Hematopoietic multipotent progenitor cell treated with erythropoietin and hydrocortisone succinate and interleukin-3 and kit ligand, for 4 days (in vitro differentiated cells): ENCODE data around the gene TCF7L1.
"Not testable (repeated sequence)": the region's sequence is repeated elsewhere in the genome, so short reads cannot be mapped to it uniquely, and the experiment has no call there.

Experiments used
- DNase-seq: peaks from one replicate; pipeline ENCODE4 v3.0.0-alpha.2; 2015

Gene TCF7L1, protein sequence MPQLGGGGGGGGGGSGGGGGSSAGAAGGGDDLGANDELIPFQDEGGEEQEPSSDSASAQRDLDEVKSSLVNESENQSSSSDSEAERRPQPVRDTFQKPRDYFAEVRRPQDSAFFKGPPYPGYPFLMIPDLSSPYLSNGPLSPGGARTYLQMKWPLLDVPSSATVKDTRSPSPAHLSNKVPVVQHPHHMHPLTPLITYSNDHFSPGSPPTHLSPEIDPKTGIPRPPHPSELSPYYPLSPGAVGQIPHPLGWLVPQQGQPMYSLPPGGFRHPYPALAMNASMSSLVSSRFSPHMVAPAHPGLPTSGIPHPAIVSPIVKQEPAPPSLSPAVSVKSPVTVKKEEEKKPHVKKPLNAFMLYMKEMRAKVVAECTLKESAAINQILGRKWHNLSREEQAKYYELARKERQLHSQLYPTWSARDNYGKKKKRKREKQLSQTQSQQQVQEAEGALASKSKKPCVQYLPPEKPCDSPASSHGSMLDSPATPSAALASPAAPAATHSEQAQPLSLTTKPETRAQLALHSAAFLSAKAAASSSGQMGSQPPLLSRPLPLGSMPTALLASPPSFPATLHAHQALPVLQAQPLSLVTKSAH

DNA sequence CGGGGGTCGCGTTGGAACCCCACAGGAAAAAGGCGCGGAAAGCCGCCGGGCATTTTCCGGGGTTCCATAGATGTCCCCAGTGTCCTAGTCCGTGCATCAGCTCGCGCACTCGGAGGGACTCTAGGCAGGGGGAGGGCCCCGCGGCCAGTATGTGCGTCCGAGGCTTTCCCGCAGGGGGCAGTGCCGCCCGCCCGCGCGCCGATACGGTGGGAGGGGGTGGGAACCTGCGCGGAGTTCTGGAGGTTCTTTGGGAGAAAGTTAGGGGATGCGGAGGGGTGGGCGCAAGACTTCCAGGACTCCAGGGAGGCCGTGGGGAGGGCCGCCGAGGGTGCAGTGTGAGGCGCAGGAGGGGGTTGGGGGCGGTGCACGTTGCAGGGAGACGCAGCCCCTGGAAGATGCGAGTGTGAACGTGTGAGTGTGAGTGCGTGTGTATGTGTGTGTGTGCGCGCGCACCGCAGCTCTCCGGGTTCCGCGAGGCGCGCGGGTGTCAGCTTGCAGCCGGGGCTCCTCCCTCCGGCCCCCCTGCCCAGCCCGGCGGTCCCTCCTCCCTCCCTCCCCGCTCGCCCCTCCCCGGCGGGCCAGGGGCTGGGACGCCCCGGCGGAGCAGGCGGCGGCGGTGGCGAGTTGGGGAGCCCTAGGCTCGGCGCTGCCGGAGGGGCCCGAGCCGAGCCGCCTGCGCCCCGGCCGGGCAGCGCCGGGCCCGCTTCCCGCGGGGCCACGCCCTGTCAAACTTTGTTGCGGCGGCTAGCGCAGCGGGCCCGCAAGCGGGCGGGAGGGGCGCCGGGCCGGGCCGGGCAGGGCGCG, at the start of gene TCF7L1:
TCF7L1 (plus strand) TSS at position 559 of the 804 bp plus-strand sequence. CDS start 293 bp downstream, outside the sequence.
- peak; percentile 67 for DNase-seq

DNA sequence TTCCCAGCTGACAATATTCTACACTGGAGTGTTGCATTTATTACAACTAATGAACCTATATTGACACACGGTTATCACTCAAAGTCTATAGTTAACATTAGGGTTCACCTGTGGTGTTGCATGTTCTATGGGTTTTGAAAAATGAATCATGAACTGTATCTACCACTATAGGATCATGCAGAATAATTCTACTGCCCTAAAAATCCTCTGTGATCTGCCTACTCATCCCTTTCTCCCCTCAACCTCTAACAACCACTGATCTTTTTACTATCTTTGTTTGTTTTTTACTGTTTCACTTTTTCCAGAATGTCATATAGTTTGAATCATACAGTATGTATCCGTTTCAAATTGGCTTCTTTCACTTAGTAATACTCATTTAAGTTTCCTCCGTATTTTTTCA, 47.6 kb upstream of the TCF7L1 start:
- DNase-seq: no peak

DNA sequence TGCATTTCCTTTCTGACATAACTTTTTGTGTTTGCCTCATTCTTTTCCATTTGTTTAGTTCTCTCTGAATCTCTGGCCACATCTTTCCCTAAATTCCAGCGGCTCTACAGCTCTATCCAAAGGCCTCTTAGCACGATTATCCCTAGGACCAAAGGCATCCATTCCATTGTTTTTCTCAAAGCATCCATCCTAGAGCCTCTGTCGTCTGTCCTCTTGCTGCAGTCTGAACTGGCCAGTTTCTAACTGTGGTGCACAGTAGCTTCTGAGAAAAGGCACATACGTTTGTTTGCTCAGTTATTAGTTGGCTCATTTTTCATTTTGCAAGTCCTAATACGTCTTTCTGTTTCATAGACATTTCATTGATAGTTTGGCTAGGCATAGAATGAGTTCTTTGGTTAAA, 45.7 kb upstream of the TCF7L1 start:
- DNase-seq: no peak

DNA sequence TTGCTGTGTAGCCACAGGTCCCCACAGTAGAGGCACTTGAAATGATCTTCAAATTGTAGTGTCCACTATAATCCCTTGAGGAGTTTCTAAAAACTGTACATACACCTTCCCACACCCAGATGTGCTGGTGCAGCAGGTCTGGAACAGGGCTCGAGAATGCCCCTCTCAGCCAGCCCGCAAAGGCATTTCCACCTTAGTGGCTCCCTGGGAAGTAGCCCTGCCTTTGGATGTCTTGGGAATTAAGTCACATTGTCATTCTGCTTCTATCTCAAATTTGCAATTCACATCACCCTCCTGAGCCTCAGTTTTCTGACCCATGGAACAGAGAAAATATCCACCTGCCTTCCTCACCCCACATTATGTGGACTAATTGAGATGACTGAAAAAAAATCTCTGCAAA, 44.3 kb upstream of the TCF7L1 start:
- DNase-seq: no peak

DNA sequence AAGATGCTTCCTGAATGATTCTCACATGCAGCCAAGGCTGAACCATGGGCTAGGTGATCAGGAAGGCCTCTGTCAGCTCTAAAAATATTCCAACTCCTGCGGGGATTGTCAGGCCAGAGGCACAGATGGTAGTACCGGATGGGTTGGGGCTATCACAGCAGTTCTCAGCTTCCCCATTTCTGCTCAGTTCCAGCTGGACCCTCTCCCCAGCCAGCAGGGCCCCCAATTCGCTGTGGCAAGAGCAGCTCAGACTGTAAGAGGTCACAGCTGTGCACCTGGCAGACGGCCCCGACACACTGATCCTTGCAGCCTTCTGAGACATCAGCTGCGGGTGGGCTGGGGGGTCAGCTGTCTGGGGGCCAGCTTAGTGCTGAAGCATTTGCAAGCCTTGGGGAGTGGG, 43.6 kb upstream of the TCF7L1 start:
- no peak for DNase-seq

DNA sequence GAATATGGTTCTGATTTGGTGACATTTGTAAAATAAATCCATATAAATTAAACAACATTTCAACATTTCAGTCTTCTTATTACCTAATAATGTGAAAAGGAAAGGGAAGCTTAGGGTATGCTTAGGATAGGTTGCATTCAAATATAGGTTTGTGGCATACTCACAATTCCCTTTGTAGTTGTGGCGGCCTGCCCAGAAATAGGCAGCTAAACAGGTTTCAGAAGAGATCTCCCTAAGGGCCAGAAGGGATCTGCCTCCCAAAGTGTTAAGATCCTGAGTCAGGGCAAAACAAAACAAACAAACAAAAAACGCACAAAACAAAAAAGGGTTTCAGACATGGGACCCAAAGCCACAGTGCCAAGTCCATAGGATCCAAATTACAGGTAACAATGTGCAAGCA, 41.4 kb upstream of the TCF7L1 start:
- DNase-seq: no peak

DNA sequence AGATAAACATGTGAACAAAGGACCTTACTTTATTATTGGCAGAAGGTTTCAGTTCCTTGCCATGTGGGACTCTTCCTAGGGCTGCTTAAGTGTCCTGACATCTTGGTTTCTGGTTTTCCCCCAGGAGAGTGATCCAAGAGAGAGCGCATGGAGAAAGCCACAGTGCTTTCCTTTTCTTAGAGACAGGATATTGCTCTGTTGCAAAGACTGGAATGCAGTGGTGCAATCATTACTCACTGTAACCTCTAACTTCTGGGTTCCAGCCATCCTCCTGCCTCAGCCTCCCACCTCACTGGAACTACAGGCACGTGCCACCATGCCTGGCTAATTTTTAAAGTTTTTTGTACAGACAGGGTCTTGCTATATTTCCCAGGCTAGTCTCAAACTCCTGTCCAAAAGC, 38.1 kb upstream of the TCF7L1 start:
- no peak for DNase-seq

DNA sequence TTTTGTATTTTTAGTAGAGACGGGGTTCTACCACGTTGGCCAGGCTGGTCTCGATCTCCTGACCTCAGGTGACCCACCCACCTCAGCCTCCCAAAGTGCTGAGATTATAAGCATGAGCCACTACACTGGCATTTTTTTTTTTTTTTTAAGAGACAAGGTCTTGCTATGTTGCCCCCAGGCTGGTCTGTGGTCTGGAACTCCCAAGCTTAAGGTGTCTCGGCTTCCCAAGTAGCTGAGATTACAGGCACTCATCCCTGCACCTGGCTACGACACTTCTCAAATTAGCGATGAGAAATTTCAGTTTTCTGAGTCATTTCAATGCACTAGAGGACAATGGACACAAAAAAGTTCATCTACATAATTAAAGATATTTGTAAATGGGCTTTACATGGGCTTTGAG, 36.6 kb upstream of the TCF7L1 start:
- DNase-seq: no peak

DNA sequence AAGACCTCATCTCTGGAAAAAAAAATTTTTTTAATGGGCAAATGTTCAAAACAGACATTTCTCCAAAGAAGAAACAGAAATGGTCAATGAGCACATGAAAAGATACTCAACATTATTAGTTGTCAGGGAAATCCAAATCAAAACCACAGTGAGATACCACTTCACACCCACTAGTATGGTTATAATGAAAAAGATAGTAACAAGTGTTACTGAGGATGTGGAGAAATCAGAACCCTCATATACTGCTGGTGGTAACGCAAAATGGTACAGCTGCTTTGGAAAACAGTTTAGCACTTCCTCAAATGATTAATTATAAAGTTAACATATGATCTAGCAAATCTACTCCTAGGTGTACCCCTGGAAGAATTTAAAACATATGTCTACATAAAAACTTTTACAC, 29.0 kb upstream of the TCF7L1 start:
- DNase-seq: no peak

DNA sequence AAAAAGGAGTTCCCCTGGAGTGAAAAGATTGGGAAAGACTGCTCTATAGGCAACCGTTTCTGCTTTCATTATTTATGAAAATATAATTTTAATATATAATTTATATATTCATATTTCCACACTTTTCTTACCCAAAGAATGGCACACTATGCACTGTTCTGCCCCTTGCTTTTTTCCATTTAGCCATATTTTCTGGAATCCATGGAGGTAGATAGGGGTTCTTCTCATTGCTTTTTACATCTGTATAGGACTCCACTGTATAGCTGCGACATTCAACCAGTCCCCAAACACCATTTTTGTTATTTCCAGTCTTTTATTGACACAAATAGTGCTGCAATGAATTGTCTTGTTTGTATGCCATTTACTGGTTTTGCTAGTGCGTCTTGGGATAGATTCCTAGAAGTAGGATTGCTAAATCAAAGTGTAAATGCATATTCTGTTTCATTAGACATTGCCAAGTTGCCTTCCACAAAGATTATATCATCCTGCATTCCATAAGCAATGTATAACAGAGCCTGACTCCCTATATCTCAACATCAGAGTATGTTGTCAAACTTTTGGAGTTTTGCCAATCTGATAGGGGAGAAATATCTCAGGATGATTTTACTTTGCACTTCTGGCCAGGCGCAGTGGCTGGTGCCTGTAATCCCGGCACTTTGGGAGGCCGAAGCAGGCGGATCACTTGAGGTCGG, 26.6 kb upstream of the TCF7L1 start:
- no peak for DNase-seq

DNA sequence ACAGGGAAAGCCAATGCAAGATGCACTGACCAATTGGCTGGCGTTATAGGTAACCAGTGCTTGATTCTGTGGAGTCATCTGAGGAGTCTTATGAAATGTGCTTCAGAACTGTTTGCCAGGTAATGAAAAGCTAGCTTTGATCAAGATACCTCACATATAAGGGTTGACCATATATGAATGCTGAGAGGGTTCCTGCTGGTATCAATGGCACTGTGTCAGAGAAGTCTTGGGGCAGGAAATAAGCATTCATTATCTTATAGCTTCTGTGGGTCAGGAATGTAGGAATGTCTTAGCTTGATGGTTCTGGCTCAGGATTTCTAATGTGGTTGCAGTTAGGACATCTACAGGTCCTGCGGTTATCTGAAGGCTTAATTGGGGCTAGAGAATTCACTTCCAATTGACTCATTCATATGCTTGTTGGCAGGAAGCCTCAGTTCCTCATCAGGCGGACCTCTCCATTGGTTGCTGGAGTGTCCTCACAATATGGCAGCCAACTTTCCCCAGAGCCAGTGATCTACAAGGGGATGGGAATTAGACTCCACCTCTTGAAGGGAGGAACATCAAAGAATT, 22.1 kb upstream of the TCF7L1 start:
- DNase-seq: no peak

DNA sequence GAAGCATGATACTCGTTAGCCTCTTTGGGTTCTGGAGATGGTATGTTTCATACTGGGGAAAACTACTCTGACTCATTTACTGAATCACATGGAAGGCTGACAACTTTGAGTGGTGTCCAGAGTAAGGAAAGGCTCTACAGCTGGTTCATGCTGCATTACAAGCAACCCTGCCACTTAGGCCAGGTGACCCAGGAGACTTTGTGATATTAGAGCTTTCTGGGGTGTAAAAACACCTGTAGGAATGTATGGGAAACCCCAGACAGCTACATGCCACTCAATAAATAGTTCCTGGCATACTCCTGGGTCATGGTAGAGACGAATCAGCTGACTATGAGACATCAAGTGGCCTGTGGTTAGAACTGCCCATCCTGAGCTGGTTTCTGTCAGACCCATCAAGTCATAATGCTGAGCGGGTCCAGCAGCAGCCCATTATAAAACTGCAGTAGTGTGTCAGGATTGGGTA, 21.3 kb upstream of the TCF7L1 start:
- DNase-seq: no peak

DNA sequence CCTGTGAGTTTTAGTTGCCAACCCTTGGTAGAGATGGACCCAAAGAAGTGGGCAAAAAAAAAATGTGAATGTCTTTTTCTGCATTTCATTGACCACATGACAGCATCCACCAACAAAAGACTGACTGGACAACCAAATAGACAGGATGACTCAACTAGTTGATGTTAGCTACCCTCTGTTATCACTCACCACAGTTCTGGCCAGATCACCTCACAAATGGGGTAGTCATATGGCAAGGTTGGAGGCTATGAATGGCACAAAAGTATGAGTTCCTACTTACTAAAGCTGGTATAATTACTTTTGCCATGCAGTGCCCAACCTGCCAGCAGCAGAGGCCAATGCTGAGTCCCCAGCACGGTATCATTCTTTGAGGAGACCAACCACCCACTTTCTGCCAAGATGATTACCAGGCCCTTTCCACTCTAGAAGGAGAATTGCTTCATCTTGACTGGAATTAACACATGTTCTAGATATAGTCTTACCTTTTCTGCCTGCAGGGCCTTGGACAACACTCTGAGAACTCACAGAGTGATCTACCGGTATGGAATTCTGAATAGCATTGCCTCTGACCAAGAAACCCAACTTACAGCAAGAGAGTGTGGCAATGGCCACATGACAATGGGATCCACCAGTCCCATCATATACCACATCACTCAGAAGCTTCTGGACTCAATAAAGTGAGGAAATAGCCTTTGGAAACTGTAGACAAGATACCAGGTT, 20.1 kb upstream of the TCF7L1 start:
- no peak for DNase-seq

DNA sequence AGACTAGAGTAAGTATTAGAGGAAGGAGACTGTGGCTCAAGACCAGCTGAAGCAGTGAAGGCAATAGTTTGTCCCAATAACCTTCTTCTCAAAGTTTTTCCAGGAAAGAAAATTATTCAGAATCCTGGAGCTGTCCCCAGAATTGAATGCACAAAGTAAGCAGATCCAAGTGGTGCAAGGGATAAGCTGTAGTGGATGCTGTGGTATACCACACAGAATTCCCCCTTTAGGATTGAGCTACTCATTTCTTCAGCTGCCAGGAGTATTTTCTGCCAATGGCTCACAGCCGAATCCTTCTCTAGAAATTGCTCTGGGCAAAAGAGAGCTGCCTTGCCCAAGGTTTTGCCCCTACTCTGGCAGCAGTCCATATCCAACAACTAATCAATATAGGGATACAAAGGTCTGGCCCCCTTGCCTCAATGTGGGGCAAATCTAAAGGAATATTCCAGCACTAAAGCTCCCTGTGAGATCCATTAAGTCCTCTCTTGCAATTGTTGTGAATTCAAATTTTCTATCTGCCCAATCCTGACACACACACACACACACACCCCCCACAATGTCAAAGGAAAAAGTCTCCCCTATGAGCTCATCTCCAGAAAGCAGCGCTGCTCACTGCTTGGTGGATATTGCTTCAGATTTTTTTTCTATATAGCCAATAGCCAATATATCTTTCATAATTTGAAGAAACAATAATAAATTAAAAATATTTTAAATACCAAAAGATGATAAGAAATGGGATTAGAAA, 18.4 kb upstream of the TCF7L1 start:
- no peak for DNase-seq

DNA sequence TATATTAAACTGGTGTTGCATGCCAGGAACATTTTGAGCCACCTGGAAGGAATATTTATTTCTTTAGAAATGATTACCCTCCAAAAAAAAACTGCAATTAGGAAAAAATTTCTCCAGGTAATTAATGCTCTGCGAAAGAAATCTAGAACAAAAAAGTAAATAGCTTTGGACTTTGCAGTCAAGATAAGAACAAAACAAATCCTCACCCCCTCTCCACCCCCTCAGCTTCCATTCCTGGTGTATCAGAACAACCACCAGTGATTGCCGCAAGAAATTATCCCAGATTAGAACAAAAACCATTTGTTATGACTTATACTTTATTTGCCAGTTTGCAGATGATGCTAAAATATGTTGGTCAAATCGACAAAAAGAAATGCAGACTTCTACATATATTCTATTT, 17.0 kb upstream of the TCF7L1 start:
- DNase-seq: no peak

DNA sequence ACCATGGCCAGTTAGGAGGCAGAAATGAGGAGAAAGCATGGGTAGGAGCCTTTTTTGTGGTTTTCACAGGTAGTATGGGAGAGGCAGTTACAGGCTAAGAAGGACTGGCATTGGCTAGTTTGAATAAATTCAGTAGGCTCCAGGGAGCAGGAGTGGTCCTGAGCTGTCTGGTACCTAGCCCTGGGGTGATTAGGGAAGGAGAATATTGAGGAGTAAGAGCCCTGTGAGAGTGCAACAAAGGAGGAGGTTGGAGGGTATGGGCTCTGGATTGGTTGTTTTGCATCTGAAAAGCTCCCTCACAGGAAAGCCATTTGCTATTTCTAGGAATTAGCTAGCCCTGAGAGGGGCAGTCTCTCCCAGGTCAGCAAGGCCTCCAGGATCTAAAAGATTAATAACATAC, 13.3 kb upstream of the TCF7L1 start:
- DNase-seq: no peak

DNA sequence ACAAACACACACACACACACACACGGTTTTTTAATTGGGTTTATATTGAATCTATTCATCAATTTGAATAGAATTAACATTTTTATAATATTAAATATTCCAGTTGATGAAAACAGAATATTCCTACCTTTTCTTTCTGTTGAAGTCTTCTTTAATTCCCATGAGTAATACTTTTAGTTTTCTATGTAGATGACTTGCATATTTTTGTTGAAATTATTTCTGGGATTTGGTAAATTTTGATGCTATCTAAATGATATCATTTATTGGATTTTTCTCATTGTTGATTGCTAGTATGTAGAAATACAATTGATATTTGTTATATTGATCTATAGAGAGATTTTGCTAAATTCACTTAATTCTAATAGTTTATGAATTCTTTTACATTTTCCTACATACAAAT, 12.8 kb upstream of the TCF7L1 start:
- DNase-seq: no peak

DNA sequence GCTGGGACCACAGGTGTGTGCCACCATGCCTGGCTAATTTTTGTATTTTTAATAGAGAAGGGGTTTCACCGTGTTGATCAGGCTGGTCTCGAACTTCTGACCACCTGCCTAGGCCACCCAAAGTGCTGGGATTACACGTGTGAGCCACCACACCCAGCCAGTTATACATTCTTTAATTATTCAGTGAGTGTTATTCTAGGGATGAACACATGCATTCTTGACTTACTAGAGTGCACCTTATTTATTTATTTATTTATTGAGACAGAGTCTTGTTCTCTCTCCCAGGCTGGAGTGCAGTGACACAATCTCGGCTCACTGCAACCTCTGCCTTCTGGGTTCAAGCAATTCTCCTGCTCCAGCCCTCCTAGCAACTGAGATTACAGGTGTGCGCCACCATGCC, 6.7 kb upstream of the TCF7L1 start:
- DNase-seq: not testable (repeated sequence)

DNA sequence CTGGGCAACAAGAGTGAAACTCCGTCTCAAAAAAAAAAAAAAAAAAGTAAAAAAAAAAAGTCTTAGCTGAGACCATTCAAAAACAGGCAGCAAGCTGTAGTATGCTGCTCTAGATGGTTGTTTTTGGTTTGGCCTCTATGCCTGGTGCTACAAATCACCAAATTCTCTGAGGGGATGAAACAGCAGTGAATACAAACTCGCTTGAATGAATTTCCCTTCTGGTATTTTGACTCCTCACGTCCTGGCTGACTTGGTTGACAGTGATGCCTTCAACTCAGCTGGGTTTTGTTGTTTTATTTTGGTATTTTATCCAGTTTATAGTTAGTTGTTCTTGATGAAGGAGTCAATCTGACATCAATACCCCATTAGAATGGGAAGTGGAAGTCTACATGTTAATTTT, 3.3 kb upstream of the TCF7L1 start:
- no peak for DNase-seq

DNA sequence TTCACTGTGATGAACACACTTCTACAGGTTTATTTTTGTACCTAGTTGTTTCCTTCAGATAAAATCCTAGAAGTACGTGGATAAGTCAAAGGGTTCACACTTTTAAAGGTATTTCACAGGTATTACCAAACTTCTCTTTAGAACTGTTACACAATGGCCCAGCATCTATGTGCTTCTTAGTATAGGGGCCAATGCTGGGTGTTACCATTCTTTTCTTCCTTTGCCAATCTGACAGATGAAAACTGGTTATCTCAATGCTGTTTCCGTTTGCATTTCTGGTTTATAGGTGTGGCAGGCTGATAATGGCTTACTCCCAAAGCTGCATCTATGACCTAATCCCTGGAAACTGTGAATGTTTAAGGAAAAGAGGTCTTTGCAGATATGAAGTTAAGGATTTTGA, 2.8 kb upstream of the TCF7L1 start:
- DNase-seq: no peak

DNA sequence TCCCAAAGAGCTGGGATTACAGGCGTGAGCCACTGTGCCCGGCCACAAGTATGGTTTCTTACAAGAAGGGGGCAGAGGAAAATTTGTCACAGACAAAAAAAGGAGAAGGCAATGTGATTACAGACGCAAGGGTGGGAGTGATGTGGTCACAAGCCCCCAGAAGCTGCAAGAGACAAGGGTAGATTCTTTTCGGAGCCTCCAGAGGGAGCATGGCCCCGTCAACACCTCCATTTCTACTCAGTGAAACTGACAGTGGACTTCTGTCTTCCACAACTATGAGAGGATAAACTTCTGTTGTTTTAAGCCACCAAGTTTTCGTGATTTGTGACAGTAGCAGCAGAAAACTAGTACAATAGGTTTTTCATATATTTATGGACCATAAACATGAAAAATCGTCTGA, 2.1 kb upstream of the TCF7L1 start:
- DNase-seq: peak; percentile 58
